Measurements from ENCODE around the gene GRM4.

GRM4 gene

GRCh38 chr6:34059136-34059731 is 86.7 kb downstream of the GRM4 start:
- DNase-seq (ENCODE audit: extremely low read depth, low read depth), result no peak
- TF ChIP-seq, protein P1, sequence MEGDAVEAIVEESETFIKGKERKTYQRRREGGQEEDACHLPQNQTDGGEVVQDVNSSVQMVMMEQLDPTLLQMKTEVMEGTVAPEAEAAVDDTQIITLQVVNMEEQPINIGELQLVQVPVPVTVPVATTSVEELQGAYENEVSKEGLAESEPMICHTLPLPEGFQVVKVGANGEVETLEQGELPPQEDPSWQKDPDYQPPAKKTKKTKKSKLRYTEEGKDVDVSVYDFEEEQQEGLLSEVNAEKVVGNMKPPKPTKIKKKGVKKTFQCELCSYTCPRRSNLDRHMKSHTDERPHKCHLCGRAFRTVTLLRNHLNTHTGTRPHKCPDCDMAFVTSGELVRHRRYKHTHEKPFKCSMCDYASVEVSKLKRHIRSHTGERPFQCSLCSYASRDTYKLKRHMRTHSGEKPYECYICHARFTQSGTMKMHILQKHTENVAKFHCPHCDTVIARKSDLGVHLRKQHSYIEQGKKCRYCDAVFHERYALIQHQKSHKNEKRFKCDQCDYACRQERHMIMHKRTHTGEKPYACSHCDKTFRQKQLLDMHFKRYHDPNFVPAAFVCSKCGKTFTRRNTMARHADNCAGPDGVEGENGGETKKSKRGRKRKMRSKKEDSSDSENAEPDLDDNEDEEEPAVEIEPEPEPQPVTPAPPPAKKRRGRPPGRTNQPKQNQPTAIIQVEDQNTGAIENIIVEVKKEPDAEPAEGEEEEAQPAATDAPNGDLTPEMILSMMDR (IDR thresholded peaks at IDR 0.05; ENCODE audit: low read depth, low read length), result no peak

DNA sequence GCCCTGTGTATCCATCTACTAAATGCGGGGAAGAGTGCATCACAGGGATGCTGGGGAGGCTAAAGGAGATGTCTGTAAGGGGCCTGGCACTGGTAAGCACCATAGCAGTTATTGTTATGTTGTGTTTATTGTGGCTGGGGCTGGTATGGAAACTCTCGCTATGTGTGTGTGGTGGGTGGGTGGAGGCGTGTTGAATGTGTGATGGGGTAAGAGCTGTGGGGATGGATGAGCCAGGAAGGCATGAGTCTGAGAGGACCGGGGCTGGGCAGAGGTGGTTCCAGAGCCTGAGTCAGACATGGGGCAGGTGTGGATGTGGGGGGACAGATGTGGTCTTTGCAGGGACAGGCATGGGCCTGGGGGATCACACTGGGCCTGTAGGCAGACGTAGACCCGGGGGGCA is 88.1 kb downstream of the GRM4 start:
- TF ChIP-seq, protein P1 (IDR thresholded peaks at IDR 0.05; ENCODE audit: low read depth, low read length), result no peak
- DNase-seq (ENCODE audit: extremely low read depth, low read depth), result no peak

DNA sequence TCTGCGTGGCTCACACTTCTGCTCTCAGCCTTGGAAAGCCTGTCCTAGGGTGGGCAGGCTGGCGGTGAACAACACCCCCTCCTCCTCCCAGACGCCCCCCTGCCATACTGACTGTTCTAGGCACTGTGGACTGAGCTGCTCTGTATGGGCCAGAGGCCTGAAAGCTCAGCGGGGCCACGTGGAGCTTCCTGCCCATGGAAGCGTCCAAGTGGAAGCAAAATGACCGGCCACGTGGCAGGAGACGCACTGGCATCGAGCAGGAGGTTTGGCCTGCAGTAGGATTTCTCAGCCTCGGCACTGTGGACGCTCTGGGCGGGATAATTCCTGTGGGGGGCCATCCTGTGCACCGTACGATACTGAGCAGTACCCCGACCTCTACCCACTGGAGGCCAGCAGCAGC is 88.7 kb downstream of the GRM4 start:
- no peak for DNase-seq (ENCODE audit: extremely low read depth, low read depth)
- TF ChIP-seq, protein P1 (IDR thresholded peaks at IDR 0.05; ENCODE audit: low read depth, low read length), result no peak

DNA sequence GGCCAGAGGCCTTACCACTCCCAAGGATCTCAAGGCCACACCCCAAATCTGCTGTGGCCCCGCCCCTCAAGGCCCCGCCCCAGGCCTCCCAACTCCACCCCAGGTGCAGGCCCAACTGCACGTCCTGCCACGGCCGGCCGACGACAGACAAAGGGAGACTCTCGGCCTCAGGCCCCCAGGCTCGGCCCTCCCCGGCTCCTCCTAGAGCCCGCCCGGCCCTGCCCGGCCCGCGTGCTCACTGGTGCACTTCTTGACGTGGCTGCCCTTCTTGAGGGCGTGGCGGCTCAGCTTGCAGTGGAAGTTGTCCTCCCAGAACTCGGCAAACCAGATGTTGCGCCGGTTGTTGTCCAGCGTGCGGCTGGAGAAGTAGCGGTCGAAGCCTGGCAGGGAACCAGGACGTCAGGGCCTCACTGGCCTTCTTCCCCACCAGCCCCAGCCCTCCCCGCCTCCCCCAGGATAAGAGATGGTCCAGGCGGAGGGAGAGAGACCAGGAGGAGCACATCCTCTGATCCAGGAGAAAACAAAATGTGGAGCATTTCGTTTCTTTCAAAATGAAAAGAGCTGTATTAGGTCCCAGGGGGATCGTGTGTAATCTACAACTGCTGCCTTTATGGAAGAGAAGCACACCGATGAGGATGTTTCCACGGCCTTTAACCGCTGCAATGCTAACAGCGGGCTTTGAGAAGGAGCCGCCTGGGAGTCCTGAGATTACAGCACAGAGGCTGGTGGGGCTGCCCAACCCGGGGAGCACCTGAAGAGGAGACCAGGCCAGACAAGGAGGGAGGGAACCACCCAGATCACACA is 89.4 kb downstream of the GRM4 start:
- TF ChIP-seq, protein P1 (IDR thresholded peaks at IDR 0.05; ENCODE audit: low read depth, low read length), result no peak
- DNase-seq (ENCODE audit: extremely low read depth, low read depth), result peak; percentile 44

DNA sequence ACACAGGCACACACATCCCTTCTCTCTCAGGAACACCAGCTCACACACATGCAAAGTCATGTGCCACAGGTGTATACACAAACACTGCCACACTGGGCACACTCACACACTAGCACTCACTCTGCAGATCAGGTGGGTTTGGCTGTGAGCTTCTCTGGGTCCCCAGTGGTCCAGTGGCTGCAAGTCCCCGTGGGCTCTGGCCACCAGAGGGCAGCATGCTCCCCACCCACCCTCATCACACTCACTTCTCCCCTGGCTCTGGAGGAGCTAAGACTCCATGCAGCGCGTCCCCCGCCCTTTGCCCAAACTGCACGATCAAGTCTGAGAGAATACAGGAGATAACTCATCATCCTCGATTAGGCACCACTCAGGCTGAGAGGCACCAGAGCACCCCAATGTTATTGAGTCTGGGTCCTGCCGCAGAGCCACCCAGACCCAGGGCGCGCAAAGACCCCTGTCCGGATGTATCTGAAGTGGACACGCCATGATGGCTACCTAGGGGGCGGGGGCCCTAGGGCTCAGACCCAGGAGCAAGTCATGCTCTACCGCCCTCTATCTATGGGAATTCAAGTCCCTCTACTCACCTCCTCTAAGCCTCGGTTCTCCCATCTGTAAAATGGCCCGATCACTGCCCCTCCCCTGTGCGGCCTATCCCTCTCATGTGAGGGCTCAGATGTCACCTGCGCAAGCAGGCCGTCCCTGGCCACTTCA is 90.5 kb downstream of the GRM4 start:
- TF ChIP-seq, protein P1 (IDR thresholded peaks at IDR 0.05; ENCODE audit: low read depth, low read length), result peak; percentile 77
- DNase-seq (ENCODE audit: extremely low read depth, low read depth), result peak; percentile 5

GRCh38 chr6:34053721-34054120 is 92.2 kb downstream of the GRM4 start:
- TF ChIP-seq, protein P1 (IDR thresholded peaks at IDR 0.05; ENCODE audit: low read depth, low read length), result no peak

More at GRCh38 chr6:34053721-34054120, 92.2 kb downstream of the GRM4 start:
- no peak for DNase-seq (ENCODE audit: extremely low read depth, low read depth)
